K562 (cell line): ENCODE measurements around the gene DHTKD1. TPM values are rescaled to one million over a fixed set of nuclear protein-coding genes. Genes with fewer than 3 reads are reported as not detected.

Experiments
- CBX8 ChIP-seq: fragments of 200-600 bp; sonication (generic); IDR thresholded peaks from 2 replicates; pipeline ENCODE4 v1.6.1; 2012; ENCODE audit warnings: borderline replicate concordance, mixed run types, low read depth, mild to moderate bottlenecking, moderate library complexity, mixed read lengths, low read length, control low read depth, inconsistent platforms; ENCODE audit not compliant: poor library complexity, severe bottlenecking; ENCODE audit errors: extremely low read depth
- DNMT1 ChIP-seq: fragments of 450-650 bp; IDR thresholded peaks from 2 replicates; pipeline ENCODE4 v1.6.1; 2016; ENCODE audit warnings: antibody characterized with exemption, mild to moderate bottlenecking
- JUNB ChIP-seq: fragments of 450-650 bp; formaldehyde crosslinking; conservative IDR thresholded peaks from 2 replicates; pipeline ENCODE4 v1.4.0; 2020; ENCODE audit warnings: mild to moderate bottlenecking
- NFE2L1 ChIP-seq: fragments of 450-650 bp; IDR thresholded peaks from 2 replicates; pipeline ENCODE4 v1.6.1; 2016; ENCODE audit warnings: missing genetic modification characterization, low read depth, mild to moderate bottlenecking, missing compliant biosample characterization, moderate library complexity, borderline replicate concordance
- RBM39 ChIP-seq: fragments of 200-400 bp; formaldehyde crosslinking; optimal IDR thresholded peaks from 2 replicates; pipeline ENCODE3; 2018; ENCODE audit warnings: low read depth, low read length
- TEAD2 ChIP-seq: fragments of 450-650 bp; IDR thresholded peaks from 2 replicates; pipeline ENCODE4 v1.6.1; 2016; ENCODE audit warnings: missing genetic modification characterization, control low read depth, missing compliant biosample characterization
- ZBTB8A ChIP-seq: fragments of 450-650 bp; IDR thresholded peaks from 2 replicates; pipeline ENCODE4 v1.6.1; 2018; ENCODE audit warnings: mild to moderate bottlenecking, moderate library complexity; ENCODE audit not compliant: partially characterized antibody
- ZFP36 ChIP-seq: fragments of 150-350 bp; IDR thresholded peaks from 2 replicates; pipeline ENCODE4 v1.6.1; 2018; ENCODE audit warnings: low read length, low read depth; ENCODE audit not compliant: partially characterized antibody
- ZNF124 ChIP-seq: sonication (generic); formaldehyde crosslinking; IDR thresholded peaks from 2 replicates; pipeline ENCODE4 v1.8.1; 2022; ENCODE audit warnings: missing genetic modification reagents
- ZNF165 ChIP-seq: fragments of 250-450 bp; sonication (Bioruptor Pico); IDR thresholded peaks from 2 replicates; pipeline ENCODE4 v1.4.0; 2020; ENCODE audit warnings: borderline replicate concordance
- polyA plus RNA-seq, 8 experiments: library from polyadenylated mRNA; depleted of rRNA in 4 of 8; stranded (reverse) in 5 of 8; unstranded in 3 of 8; fragments of >200 nt; fragmentation: Nextera tagmentation in 2 of 8; fragmentation: Illumina TruSeq in 1 of 8; extraction: Ambion mirVana in 2 of 8; extraction: Trizol in 1 of 8; gene quantifications; 2 replicates each; pipeline versions ENCODE4 v1.2.1 to v1.2.3, GENCODE V29; 2011 to 2014; ENCODE audit warnings: inconsistent platforms in 1 of 8, missing spikeins in 1 of 8
- total RNA-seq, 7 experiments: library from RNA; depleted of rRNA in 6 of 7; stranded (reverse); fragments of >200 nt in 6 of 7; fragmentation: Illumina TruSeq in 2 of 7; extraction: Trizol in 2 of 7; gene quantifications; 2 replicates each; pipeline versions ENCODE4 v1.2.1 to v1.2.3, GENCODE V29; 2011 to 2021; ENCODE audit warnings: low replicate concordance in 1 of 7
- TF ChIP-seq, protein P1 (sequence below): fragments of 200-600 bp; sonication (generic); IDR thresholded peaks from one replicate; pipeline ENCODE4 v1.6.1; 2012; ENCODE audit warnings: mild to moderate bottlenecking, low read depth, low read length, inconsistent platforms
- TF ChIP-seq, protein P2 (sequence below): fragments of 450-650 bp; IDR thresholded peaks from 2 replicates; pipeline ENCODE4 v1.6.1; 2018; ENCODE audit not compliant: partially characterized antibody

DHTKD1 gene
- total and polyA plus RNA-seq, 9 of the 15 experiments (the other 6 are each of a cell fraction or from before 2014, with no cell fraction given), result 3.1 to 19.7 (median 6.8) TPM

GRCh38 chr10:12068449-12069269 lies at the start of gene DHTKD1 (continued):
- TF ChIP-seq NFE2L1 (tag) (no peak), RBM39 (no peak), ZBTB8A (no peak), ZNF124 (no peak), ZFP36 (no peak), TEAD2 (tag) (no peak), JUNB (CRISPR knock-in tag) (no peak), CBX8 (no peak), ZNF165 (CRISPR knock-in tag) (no peak), DNMT1 (no peak)
- TF ChIP-seq, protein P1, sequence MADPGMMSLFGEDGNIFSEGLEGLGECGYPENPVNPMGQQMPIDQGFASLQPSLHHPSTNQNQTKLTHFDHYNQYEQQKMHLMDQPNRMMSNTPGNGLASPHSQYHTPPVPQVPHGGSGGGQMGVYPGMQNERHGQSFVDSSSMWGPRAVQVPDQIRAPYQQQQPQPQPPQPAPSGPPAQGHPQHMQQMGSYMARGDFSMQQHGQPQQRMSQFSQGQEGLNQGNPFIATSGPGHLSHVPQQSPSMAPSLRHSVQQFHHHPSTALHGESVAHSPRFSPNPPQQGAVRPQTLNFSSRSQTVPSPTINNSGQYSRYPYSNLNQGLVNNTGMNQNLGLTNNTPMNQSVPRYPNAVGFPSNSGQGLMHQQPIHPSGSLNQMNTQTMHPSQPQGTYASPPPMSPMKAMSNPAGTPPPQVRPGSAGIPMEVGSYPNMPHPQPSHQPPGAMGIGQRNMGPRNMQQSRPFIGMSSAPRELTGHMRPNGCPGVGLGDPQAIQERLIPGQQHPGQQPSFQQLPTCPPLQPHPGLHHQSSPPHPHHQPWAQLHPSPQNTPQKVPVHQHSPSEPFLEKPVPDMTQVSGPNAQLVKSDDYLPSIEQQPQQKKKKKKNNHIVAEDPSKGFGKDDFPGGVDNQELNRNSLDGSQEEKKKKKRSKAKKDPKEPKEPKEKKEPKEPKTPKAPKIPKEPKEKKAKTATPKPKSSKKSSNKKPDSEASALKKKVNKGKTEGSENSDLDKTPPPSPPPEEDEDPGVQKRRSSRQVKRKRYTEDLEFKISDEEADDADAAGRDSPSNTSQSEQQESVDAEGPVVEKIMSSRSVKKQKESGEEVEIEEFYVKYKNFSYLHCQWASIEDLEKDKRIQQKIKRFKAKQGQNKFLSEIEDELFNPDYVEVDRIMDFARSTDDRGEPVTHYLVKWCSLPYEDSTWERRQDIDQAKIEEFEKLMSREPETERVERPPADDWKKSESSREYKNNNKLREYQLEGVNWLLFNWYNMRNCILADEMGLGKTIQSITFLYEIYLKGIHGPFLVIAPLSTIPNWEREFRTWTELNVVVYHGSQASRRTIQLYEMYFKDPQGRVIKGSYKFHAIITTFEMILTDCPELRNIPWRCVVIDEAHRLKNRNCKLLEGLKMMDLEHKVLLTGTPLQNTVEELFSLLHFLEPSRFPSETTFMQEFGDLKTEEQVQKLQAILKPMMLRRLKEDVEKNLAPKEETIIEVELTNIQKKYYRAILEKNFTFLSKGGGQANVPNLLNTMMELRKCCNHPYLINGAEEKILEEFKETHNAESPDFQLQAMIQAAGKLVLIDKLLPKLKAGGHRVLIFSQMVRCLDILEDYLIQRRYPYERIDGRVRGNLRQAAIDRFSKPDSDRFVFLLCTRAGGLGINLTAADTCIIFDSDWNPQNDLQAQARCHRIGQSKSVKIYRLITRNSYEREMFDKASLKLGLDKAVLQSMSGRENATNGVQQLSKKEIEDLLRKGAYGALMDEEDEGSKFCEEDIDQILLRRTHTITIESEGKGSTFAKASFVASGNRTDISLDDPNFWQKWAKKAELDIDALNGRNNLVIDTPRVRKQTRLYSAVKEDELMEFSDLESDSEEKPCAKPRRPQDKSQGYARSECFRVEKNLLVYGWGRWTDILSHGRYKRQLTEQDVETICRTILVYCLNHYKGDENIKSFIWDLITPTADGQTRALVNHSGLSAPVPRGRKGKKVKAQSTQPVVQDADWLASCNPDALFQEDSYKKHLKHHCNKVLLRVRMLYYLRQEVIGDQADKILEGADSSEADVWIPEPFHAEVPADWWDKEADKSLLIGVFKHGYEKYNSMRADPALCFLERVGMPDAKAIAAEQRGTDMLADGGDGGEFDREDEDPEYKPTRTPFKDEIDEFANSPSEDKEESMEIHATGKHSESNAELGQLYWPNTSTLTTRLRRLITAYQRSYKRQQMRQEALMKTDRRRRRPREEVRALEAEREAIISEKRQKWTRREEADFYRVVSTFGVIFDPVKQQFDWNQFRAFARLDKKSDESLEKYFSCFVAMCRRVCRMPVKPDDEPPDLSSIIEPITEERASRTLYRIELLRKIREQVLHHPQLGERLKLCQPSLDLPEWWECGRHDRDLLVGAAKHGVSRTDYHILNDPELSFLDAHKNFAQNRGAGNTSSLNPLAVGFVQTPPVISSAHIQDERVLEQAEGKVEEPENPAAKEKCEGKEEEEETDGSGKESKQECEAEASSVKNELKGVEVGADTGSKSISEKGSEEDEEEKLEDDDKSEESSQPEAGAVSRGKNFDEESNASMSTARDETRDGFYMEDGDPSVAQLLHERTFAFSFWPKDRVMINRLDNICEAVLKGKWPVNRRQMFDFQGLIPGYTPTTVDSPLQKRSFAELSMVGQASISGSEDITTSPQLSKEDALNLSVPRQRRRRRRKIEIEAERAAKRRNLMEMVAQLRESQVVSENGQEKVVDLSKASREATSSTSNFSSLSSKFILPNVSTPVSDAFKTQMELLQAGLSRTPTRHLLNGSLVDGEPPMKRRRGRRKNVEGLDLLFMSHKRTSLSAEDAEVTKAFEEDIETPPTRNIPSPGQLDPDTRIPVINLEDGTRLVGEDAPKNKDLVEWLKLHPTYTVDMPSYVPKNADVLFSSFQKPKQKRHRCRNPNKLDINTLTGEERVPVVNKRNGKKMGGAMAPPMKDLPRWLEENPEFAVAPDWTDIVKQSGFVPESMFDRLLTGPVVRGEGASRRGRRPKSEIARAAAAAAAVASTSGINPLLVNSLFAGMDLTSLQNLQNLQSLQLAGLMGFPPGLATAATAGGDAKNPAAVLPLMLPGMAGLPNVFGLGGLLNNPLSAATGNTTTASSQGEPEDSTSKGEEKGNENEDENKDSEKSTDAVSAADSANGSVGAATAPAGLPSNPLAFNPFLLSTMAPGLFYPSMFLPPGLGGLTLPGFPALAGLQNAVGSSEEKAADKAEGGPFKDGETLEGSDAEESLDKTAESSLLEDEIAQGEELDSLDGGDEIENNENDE, result no peak
- TF ChIP-seq, protein P2, sequence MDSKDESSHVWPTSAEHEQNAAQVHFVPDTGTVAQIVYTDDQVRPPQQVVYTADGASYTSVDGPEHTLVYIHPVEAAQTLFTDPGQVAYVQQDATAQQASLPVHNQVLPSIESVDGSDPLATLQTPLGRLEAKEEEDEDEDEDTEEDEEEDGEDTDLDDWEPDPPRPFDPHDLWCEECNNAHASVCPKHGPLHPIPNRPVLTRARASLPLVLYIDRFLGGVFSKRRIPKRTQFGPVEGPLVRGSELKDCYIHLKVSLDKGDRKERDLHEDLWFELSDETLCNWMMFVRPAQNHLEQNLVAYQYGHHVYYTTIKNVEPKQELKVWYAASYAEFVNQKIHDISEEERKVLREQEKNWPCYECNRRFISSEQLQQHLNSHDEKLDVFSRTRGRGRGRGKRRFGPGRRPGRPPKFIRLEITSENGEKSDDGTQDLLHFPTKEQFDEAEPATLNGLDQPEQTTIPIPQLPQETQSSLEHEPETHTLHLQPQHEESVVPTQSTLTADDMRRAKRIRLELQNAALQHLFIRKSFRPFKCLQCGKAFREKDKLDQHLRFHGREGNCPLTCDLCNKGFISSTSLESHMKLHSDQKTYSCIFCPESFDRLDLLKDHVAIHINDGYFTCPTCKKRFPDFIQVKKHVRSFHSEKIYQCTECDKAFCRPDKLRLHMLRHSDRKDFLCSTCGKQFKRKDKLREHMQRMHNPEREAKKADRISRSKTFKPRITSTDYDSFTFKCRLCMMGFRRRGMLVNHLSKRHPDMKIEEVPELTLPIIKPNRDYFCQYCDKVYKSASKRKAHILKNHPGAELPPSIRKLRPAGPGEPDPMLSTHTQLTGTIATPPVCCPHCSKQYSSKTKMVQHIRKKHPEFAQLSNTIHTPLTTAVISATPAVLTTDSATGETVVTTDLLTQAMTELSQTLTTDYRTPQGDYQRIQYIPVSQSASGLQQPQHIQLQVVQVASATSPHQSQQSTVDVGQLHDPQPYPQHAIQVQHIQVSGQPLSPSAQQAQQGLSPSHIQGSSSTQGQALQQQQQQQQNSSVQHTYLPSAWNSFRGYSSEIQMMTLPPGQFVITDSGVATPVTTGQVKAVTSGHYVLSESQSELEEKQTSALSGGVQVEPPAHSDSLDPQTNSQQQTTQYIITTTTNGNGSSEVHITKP, result no peak
